ENCODE data around the gene ADAP1. TPM values are rescaled to one million over a fixed set of nuclear protein-coding genes. Genes with fewer than 3 reads are reported as not detected.

The ADAP1 gene
- total RNA-seq, 2 donors from 2014 or later = 9.2 to 19.9 TPM

- no peak overlapping the region for H3K27ac Mint-ChIP-seq
- DNase-seq (ENCODE audit: low spot score in 2 of 2) (no peak), ATAC-seq (no peak)
- H3K36me3 Mint-ChIP-seq = peaks cover 7 to 14% of the 10 kb centered on the region in 2 donors
- H3K9me3 Mint-ChIP-seq = no peaks in the 10 kb centered on the region
Observed at GRCh38 chr7:849145-849544, 105.3 kb downstream of the ADAP1 start.

Other genes starting within 250 kb of the ADAP1 start
- gene DNAAF5, start 228.0 kb downstream of the ADAP1 start, total RNA-seq = 10 to 100 TPM; 10.7 to 40.4 TPM
- gene PRKAR1B, start 227.4 kb downstream of the ADAP1 start, total RNA-seq = 10 to 100 TPM; 12.1 to 54.1 TPM
- gene SUN1, start 122.2 kb downstream of the ADAP1 start, total RNA-seq = 100 to 1,000 TPM; 106 to 109 TPM
- 10 to 100 TPM; 32.5 to 34.1 TPM for gene GET4, start 78.1 kb downstream of the ADAP1 start, total RNA-seq
- 10 to 100 TPM; 18.8 to 20.7 TPM for gene COX19, start 20.9 kb upstream of the ADAP1 start, total RNA-seq
- not detected for gene CYP2W1, start 28.5 kb upstream of the ADAP1 start, total RNA-seq
- 1 to 10 TPM; 1.6 to 9.3 TPM for gene GPR146, start 89.9 kb upstream of the ADAP1 start, total RNA-seq
- gene GPER1, start 133.4 kb upstream of the ADAP1 start, total RNA-seq = not detected
- gene ZFAND2A, start 205.5 kb upstream of the ADAP1 start, total RNA-seq = 10 to 100 TPM; 27.6 to 29.8 TPM

Data from activated naive CD4-positive, alpha-beta T cell treated with anti-CD3 and anti-CD28 coated beads, Interleukin-2, amount 50 U/mL, for 72 hours (primary cell).